WTC11 (cell line): ENCODE results near the gene HOXB8.

Experiments used
- CREB1 ChIP-seq: sonication (generic); formaldehyde crosslinking; IDR thresholded peaks from 2 replicates; pipeline ENCODE4 v1.8.0; 2023; ENCODE audit warnings: mild to moderate bottlenecking, missing genetic modification reagents
- CTCF ChIP-seq: fragments of 200-600 bp; IDR thresholded peaks from 2 replicates; pipeline ENCODE4 v1.8.0; 2022; ENCODE audit warnings: antibody characterized with exemption
- FOXP1 ChIP-seq: sonication (generic); formaldehyde crosslinking; IDR thresholded peaks from 2 replicates; pipeline ENCODE4 v1.8.0; 2022; ENCODE audit warnings: missing genetic modification reagents, mild to moderate bottlenecking, moderate library complexity, borderline replicate concordance
- GABPB1 ChIP-seq: sonication (generic); formaldehyde crosslinking; IDR thresholded peaks from 2 replicates; pipeline ENCODE4 v1.8.1; 2023; ENCODE audit warnings: mild to moderate bottlenecking, missing genetic modification reagents
- IRF2 ChIP-seq: sonication (generic); formaldehyde crosslinking; IDR thresholded peaks from 2 replicates; pipeline ENCODE4 v1.8.0; 2022; ENCODE audit warnings: low read depth, missing genetic modification reagents, borderline replicate concordance
- MAX ChIP-seq: sonication (generic); formaldehyde crosslinking; IDR thresholded peaks from 2 replicates; pipeline ENCODE4 v1.8.0; 2022; ENCODE audit warnings: mild to moderate bottlenecking, missing genetic modification reagents
- NFYB ChIP-seq: sonication (generic); formaldehyde crosslinking; conservative IDR thresholded peaks from 2 replicates; pipeline ENCODE4 v1.8.0; 2022; ENCODE audit warnings: low read depth, missing genetic modification reagents
- SP1 ChIP-seq: sonication (generic); formaldehyde crosslinking; conservative IDR thresholded peaks from 2 replicates; pipeline ENCODE4 v1.8.1; 2022; ENCODE audit warnings: missing genetic modification reagents
- USF1 ChIP-seq: sonication (generic); formaldehyde crosslinking; IDR thresholded peaks from 2 replicates; pipeline ENCODE4 v1.8.0; 2022; ENCODE audit warnings: mild to moderate bottlenecking, missing genetic modification reagents
- ZNF317 ChIP-seq: sonication (generic); formaldehyde crosslinking; IDR thresholded peaks from 2 replicates; pipeline ENCODE4 v1.8.1; 2023; ENCODE audit warnings: low read depth, mild to moderate bottlenecking, moderate library complexity, missing genetic modification reagents, borderline replicate concordance
- ZNF416 ChIP-seq: fragments of 250-450 bp; sonication (Bioruptor Pico); IDR thresholded peaks from 2 replicates; pipeline ENCODE4 v1.9.0; 2021; ENCODE audit warnings: mild to moderate bottlenecking, inconsistent platforms
- TF ChIP-seq, protein P1 (sequence below): fragments of 250-450 bp; sonication (Bioruptor Pico); conservative IDR thresholded peaks from 2 replicates; pipeline ENCODE4 v1.9.0; 2021; ENCODE audit warnings: mild to moderate bottlenecking
- TF ChIP-seq, protein P2 (sequence below): sonication (generic); formaldehyde crosslinking; conservative IDR thresholded peaks from 2 replicates; pipeline ENCODE4 v1.8.1; 2022; ENCODE audit warnings: mild to moderate bottlenecking, missing genetic modification reagents
- TF ChIP-seq, protein P3 (sequence below): sonication (generic); formaldehyde crosslinking; IDR thresholded peaks from 2 replicates; pipeline ENCODE4 v1.8.0; 2023; ENCODE audit warnings: missing genetic modification reagents

DNA sequence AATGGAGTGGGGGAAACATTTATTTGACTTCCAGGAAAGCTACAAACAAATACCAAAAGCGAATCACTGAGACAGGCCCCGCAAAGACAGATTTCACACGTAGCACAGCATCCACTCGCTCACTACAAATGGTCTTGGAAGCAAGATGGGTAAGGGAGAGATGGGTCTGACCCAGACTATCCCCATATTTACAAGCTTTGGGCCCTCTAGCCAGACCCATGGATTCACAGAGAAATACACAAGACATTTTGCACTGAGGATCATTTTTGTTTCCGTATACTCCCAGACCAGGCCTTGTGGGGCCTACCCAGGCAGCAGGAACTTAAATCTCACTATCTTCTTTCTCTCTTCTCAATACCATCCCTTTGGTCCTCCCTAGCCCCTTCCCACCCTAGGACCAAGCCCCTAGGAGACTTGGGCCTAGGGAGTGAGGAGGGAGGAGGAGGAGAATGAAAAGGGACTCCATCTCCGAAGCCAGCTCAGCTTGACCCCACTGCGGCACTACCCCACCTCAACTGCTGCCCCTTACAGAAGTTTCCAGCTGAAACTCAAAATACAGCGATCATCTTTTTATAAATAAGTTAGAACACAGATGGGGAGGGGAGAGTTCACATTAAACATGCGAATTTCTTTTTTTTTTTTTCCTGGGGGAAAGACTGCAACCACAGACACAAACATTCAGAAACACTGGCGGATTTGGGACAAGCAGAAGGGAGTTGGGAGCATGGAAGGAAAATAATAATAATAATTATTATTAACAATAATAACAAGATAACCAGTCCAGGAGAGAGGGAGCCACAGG, 23.6 kb downstream of the HOXB8 start:
- TF ChIP-seq ZNF317 (CRISPR knock-in tag) (no peak), ZNF416 (CRISPR knock-in tag) (no peak), CTCF (no peak), IRF2 (CRISPR knock-in tag) (no peak), MAX (no peak), SP1 (CRISPR knock-in tag) (no peak), CREB1 (CRISPR knock-in tag) (no peak), GABPB1 (CRISPR knock-in tag) (no peak), FOXP1 (CRISPR knock-in tag) (no peak), USF1 (CRISPR knock-in tag) (no peak), NFYB (CRISPR knock-in tag) (no peak)
- TF ChIP-seq, protein P1, sequence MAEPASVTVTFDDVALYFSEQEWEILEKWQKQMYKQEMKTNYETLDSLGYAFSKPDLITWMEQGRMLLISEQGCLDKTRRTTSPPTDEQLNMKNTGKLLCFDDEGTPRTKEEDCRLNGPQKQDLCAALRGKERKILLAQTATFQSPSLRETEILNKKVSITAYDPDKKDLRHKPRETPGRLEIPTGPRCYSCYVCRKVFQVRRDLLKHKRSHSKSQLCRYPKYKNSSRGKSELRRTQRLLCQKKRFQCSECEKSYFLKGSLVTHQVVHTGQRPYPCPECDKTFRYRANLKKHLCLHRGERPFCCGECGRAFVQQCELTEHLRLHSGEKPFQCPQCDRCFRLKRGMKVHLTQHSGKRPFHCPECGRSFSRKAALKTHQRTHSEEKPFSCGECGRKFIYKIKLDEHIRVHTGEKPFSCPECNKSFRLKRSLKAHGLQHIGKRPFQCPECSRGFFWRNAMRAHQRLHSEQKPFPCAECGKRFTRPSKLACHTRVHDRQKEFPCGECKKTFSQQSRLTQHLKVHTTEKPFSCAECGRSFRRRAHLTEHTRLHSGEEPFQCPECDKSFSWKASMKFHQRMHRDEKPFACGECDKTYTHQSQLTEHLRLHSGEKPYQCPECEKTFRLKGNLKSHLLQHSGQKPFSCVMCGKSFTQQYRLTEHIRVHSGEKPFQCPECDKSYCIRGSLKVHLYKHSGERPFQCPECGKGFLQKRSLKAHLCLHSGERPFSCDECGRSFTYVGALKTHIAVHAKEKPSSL (CRISPR knock-in tag) = no peak
- TF ChIP-seq, protein P2, sequence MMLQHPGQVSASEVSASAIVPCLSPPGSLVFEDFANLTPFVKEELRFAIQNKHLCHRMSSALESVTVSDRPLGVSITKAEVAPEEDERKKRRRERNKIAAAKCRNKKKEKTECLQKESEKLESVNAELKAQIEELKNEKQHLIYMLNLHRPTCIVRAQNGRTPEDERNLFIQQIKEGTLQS = no peak
- TF ChIP-seq, protein P3, sequence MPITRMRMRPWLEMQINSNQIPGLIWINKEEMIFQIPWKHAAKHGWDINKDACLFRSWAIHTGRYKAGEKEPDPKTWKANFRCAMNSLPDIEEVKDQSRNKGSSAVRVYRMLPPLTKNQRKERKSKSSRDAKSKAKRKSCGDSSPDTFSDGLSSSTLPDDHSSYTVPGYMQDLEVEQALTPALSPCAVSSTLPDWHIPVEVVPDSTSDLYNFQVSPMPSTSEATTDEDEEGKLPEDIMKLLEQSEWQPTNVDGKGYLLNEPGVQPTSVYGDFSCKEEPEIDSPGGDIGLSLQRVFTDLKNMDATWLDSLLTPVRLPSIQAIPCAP (CRISPR knock-in tag) = no peak
